Breast epithelium (tissue), 4 donors: Measurements from ENCODE around the gene B3GALT2. TPM values are rescaled to one million over a fixed set of nuclear protein-coding genes. Genes with fewer than 3 reads are reported as not detected.
"Not testable (repeated sequence)": the region's sequence is repeated elsewhere in the genome, so short reads cannot be mapped to it uniquely, and the experiment has no call there.

Experiments
- DNase-seq, 2 donors: peaks; one replicate each; pipeline ENCODE4 v3.0.0-alpha.2; 2019; ENCODE audit warnings: low spot score in 2 of 2
- H3K27ac ChIP-seq, 2 donors: fragments of 200-600 bp; sonication (generic) in 1 of 2; one replicate each; pipeline ENCODE4 v1.5.1; 2016 to 2019; ENCODE audit warnings: mild to moderate bottlenecking in 1 of 2
- H3K27me3 ChIP-seq, 2 donors: fragments of 200-600 bp; sonication (generic) in 1 of 2; one replicate each; pipeline versions ENCODE4 v1.5.1 to v1.6.0; 2017 to 2019; ENCODE audit warnings: control low read depth in 1 of 2, mild to moderate bottlenecking in 1 of 2
- H3K36me3 ChIP-seq: fragments of 200-600 bp; one replicate; pipeline ENCODE4 v1.5.1; 2019
- H3K4me1 ChIP-seq, 2 donors: fragments of 200-600 bp; sonication (generic); one replicate each; pipeline ENCODE4 v1.5.1; 2016 to 2019; ENCODE audit warnings: control low read depth in 1 of 2
- H3K4me3 ChIP-seq, 3 donors: fragments of 200-600 bp; sonication (generic); 1 replicate in 2 of 3; 2 replicates in 1 of 3; pipeline ENCODE4 v1.5.1; 2016 to 2019; ENCODE audit warnings: mild to moderate bottlenecking in 3 of 3, moderate library complexity in 2 of 3
- H3K9me3 ChIP-seq, 2 donors: fragments of 200-600 bp; sonication (generic) in 1 of 2; one replicate each; pipeline ENCODE4 v1.5.1; 2016 to 2019; ENCODE audit warnings: control low read depth in 1 of 2
- CTCF ChIP-seq, 3 donors: fragments of 450-650 bp; IDR thresholded peaks; one replicate each; pipeline ENCODE4 v1.5.1; 2016 to 2017; ENCODE audit warnings: antibody characterized with exemption in 3 of 3, mild to moderate bottlenecking in 3 of 3, moderate library complexity in 3 of 3
- POLR2A ChIP-seq: fragments of 450-650 bp; IDR thresholded peaks from one replicate; pipeline ENCODE4 v1.6.1; 2016; ENCODE audit warnings: antibody characterized with exemption, mild to moderate bottlenecking, moderate library complexity
- POLR2AphosphoS5 ChIP-seq, 3 donors: sonication (generic); formaldehyde crosslinking; IDR thresholded peaks; one replicate each; pipeline ENCODE4 v1.6.1; 2017; ENCODE audit warnings: antibody characterized with exemption in 3 of 3
- intact Hi-C: fragments of 100-400 bp; cut with DNase I; formaldehyde crosslinking; loops from one replicate; pipeline ENCODE4 v1.15.1; 2023; ENCODE audit warnings: low total_unique reads
- total RNA-seq, 3 donors: library from RNA; depleted of rRNA; stranded (reverse); fragments of >200 nt; gene quantifications; one replicate each; pipeline ENCODE4 v1.1.0, GENCODE V29; 2016

Gene B3GALT2
- under 1 TPM; 0.29 to 0.33 (median 0.32) TPM for total RNA-seq

GRCh38 chr1:193185901-193186731, at the start of gene B3GALT2:
Gene B3GALT2 (minus strand): TSS chr1:193186613. CDS start chr1:193181562, 5,051 bp downstream.
- no peaks in the 10 kb centered on the region for H3K36me3 ChIP-seq
- TF ChIP-seq POLR2A, result no peak
- TF ChIP-seq POLR2AphosphoS5 (IDR thresholded peaks at IDR 0.05), result no peak
- no peak for TF ChIP-seq CTCF (IDR thresholded peaks at IDR 0.05)
- no peak for DNase-seq
- H3K9me3 ChIP-seq, result no peaks in the 10 kb centered on the region
- peak within 1 kb of the TSS; percentile 8 to 48 (median 24) for H3K4me3 ChIP-seq
- no peaks in the 10 kb centered on the region for H3K4me1 ChIP-seq
- H3K27ac ChIP-seq, result no peak within 1 kb of the TSS
- intact Hi-C loops, result no loop called here
- H3K27me3 ChIP-seq, result no peaks in the 10 kb centered on the region

GRCh38 chr1:193234530-193234929, 48.1 kb upstream of the B3GALT2 start:
- H3K27ac ChIP-seq, result no peak overlapping the region
- H3K9me3 ChIP-seq, result no peaks in the 10 kb centered on the region
- no peak for DNase-seq
- intact Hi-C loops, result no loop called here
- H3K4me3 ChIP-seq, result no peak overlapping the region
- TF ChIP-seq POLR2AphosphoS5 (IDR thresholded peaks at IDR 0.05) (no peak), CTCF (IDR thresholded peaks at IDR 0.05) (no peak), POLR2A (no peak)
- H3K4me1 ChIP-seq, result no peaks in the 10 kb centered on the region
- H3K27me3 ChIP-seq, result no peaks in the 10 kb centered on the region
- no peaks in the 10 kb centered on the region for H3K36me3 ChIP-seq

GRCh38 chr1:193231146-193231545, 44.7 kb upstream of the B3GALT2 start:
- H3K27me3 ChIP-seq, H3K27ac ChIP-seq, intact Hi-C loops, H3K4me3 ChIP-seq, H3K9me3 ChIP-seq, DNase-seq, H3K4me1 ChIP-seq, H3K36me3 ChIP-seq: not testable (repeated sequence)

- Histone ChIP-seq H3K27ac (no peak overlapping the region), H3K9me3 (no peaks in the 10 kb centered on the region), H3K36me3 (no peaks in the 10 kb centered on the region), H3K4me3 (no peak overlapping the region), H3K4me1 (no peaks in the 10 kb centered on the region), H3K27me3 (no peaks in the 10 kb centered on the region)
- intact Hi-C loops, result no loop called here
- no peak for TF ChIP-seq POLR2AphosphoS5 (IDR thresholded peaks at IDR 0.05)
- TF ChIP-seq CTCF (IDR thresholded peaks at IDR 0.05), result no peak
- TF ChIP-seq POLR2A, result no peak
- DNase-seq, result no peak
Measured at GRCh38 chr1:193229136-193229535, 42.7 kb upstream of the B3GALT2 start.

- Histone ChIP-seq H3K27ac (no peak overlapping the region), H3K4me1 (no peaks in the 10 kb centered on the region), H3K36me3 (no peaks in the 10 kb centered on the region), H3K9me3 (no peaks in the 10 kb centered on the region), H3K4me3 (no peak overlapping the region), H3K27me3 (no peaks in the 10 kb centered on the region)
- no peak for TF ChIP-seq POLR2A
- TF ChIP-seq POLR2AphosphoS5 (IDR thresholded peaks at IDR 0.05), result no peak
- TF ChIP-seq CTCF (IDR thresholded peaks at IDR 0.05), result no peak
- intact Hi-C loops, result no loop called here
- no peak for DNase-seq
Measured at GRCh38 chr1:193222056-193222615, 35.7 kb upstream of the B3GALT2 start.
